HG03571 (cell line): ENCODE measurements around the gene ZSWIM6.

Experiments
- ATAC-seq: cut with Tn5 transposase; IDR thresholded peaks from one replicate; pipeline ENCODE4 v1.9.1; 2021; ENCODE audit not compliant: unreplicated experiment

ZSWIM6 gene

GRCh38 chr5:61330845-61331406 lies 1.1 kb upstream of the ZSWIM6 start:
- ATAC-seq, result peak; percentile 32

- no peak for ATAC-seq
Measured at GRCh38 chr5:61332358-61332749, 296 bp downstream of the ZSWIM6 start.

- no peak for ATAC-seq
Measured at GRCh38 chr5:61332851-61333320, 828 bp downstream of the ZSWIM6 start.

- ATAC-seq, result no peak
Measured at GRCh38 chr5:61333321-61333953, 1.4 kb downstream of the ZSWIM6 start.

GRCh38 chr5:61333954-61334867 lies 2.2 kb downstream of the ZSWIM6 start:
- no peak for ATAC-seq

GRCh38 chr5:61334868-61335615 lies 3.0 kb downstream of the ZSWIM6 start:
- no peak for ATAC-seq

- no peak for ATAC-seq
Measured at GRCh38 chr5:61339764-61340163, 7.7 kb downstream of the ZSWIM6 start.

- no peak for ATAC-seq
Measured at GRCh38 chr5:61340775-61341361, 8.8 kb downstream of the ZSWIM6 start.

- ATAC-seq, result no peak
Measured at GRCh38 chr5:61342071-61342501, 10.0 kb downstream of the ZSWIM6 start.

GRCh38 chr5:61344187-61344944 lies 12.3 kb downstream of the ZSWIM6 start:
- ATAC-seq, result no peak

GRCh38 chr5:61346511-61346910 lies 14.5 kb downstream of the ZSWIM6 start:
- no peak for ATAC-seq

GRCh38 chr5:61347080-61347479 lies 15.0 kb downstream of the ZSWIM6 start:
- ATAC-seq, result no peak

- no peak for ATAC-seq
Measured at GRCh38 chr5:61348447-61348846, 16.4 kb downstream of the ZSWIM6 start.

GRCh38 chr5:61349935-61350334 lies 17.9 kb downstream of the ZSWIM6 start:
- ATAC-seq, result no peak

- no peak for ATAC-seq
Measured at GRCh38 chr5:61350535-61350934, 18.5 kb downstream of the ZSWIM6 start.

GRCh38 chr5:61351733-61352132 lies 19.7 kb downstream of the ZSWIM6 start:
- ATAC-seq, result no peak

- no peak for ATAC-seq
Measured at GRCh38 chr5:61352180-61352579, 20.1 kb downstream of the ZSWIM6 start.

GRCh38 chr5:61352612-61353156 lies 20.6 kb downstream of the ZSWIM6 start:
- no peak for ATAC-seq

- no peak for ATAC-seq
Measured at GRCh38 chr5:61353293-61353692, 21.2 kb downstream of the ZSWIM6 start.

- ATAC-seq, result no peak
Measured at GRCh38 chr5:61354199-61354598, 22.1 kb downstream of the ZSWIM6 start.
